Measurements from ENCODE around the gene TERT. TPM values are rescaled to one million over a fixed set of nuclear protein-coding genes. Genes with fewer than 3 reads are reported as not detected.

The TERT gene
- total RNA-seq, 1 experiment from 2014 or later = 3.3 TPM

GRCh38 chr5:1265026-1265425 is 29.8 kb downstream of the TERT start:
- no peak overlapping the region for H3K27ac ChIP-seq (ENCODE audit: low read length)
- no peaks in the 10 kb centered on the region for H3K79me2 ChIP-seq (ENCODE audit: low read length)
- no peak overlapping the region for H3K4me3 ChIP-seq (ENCODE audit: low read length)
- no peaks in the 10 kb centered on the region for H3K4me1 ChIP-seq (ENCODE audit: low read length)
- DNase-seq = no peak
- H3K27me3 ChIP-seq (ENCODE audit: low read length) = no peaks in the 10 kb centered on the region
- H2AFZ ChIP-seq (ENCODE audit: low read length) = no peak overlapping the region
- H3K9me2 ChIP-seq (replicated peaks; ENCODE audit: insufficient read depth, low read length) = no peaks in the 10 kb centered on the region
- no peak overlapping the region for H3K4me2 ChIP-seq (ENCODE audit: low read depth, low read length, poor library complexity, severe bottlenecking)
- H3K9ac ChIP-seq (ENCODE audit: low read length) = no peak overlapping the region
- no peaks in the 10 kb centered on the region for H4K20me1 ChIP-seq (ENCODE audit: insufficient read depth, low read depth, low read length)
- H3K36me3 ChIP-seq (ENCODE audit: insufficient read depth, low read length) = no peaks in the 10 kb centered on the region
- H3K9me3 ChIP-seq (ENCODE audit: low read length) = no peaks in the 10 kb centered on the region

GRCh38 chr5:1264211-1264610 is 30.7 kb downstream of the TERT start:
- H3K36me3 ChIP-seq (ENCODE audit: insufficient read depth, low read length) = no peaks in the 10 kb centered on the region
- no peak overlapping the region for H2AFZ ChIP-seq (ENCODE audit: low read length)
- no peak overlapping the region for H3K4me2 ChIP-seq (ENCODE audit: low read depth, low read length, poor library complexity, severe bottlenecking)
- H3K27ac ChIP-seq (ENCODE audit: low read length) = no peak overlapping the region
- no peaks in the 10 kb centered on the region for H3K9me3 ChIP-seq (ENCODE audit: low read length)
- no peaks in the 10 kb centered on the region for H3K4me1 ChIP-seq (ENCODE audit: low read length)
- no peak overlapping the region for H3K9ac ChIP-seq (ENCODE audit: low read length)
- no peaks in the 10 kb centered on the region for H3K9me2 ChIP-seq (replicated peaks; ENCODE audit: insufficient read depth, low read length)
- no peaks in the 10 kb centered on the region for H4K20me1 ChIP-seq (ENCODE audit: insufficient read depth, low read depth, low read length)
- no peaks in the 10 kb centered on the region for H3K79me2 ChIP-seq (ENCODE audit: low read length)
- H3K4me3 ChIP-seq (ENCODE audit: low read length) = no peak overlapping the region
- no peak for DNase-seq
- H3K27me3 ChIP-seq (ENCODE audit: low read length) = no peaks in the 10 kb centered on the region

- no peaks in the 10 kb centered on the region for H3K27me3 ChIP-seq (ENCODE audit: low read length)
- no peak overlapping the region for H2AFZ ChIP-seq (ENCODE audit: low read length)
- no peak overlapping the region for H3K9ac ChIP-seq (ENCODE audit: low read length)
- no peak for DNase-seq
- no peaks in the 10 kb centered on the region for H4K20me1 ChIP-seq (ENCODE audit: insufficient read depth, low read depth, low read length)
- no peak overlapping the region for H3K4me3 ChIP-seq (ENCODE audit: low read length)
- H3K36me3 ChIP-seq (ENCODE audit: insufficient read depth, low read length) = no peaks in the 10 kb centered on the region
- H3K4me2 ChIP-seq (ENCODE audit: low read depth, low read length, poor library complexity, severe bottlenecking) = no peak overlapping the region
- no peaks in the 10 kb centered on the region for H3K9me2 ChIP-seq (replicated peaks; ENCODE audit: insufficient read depth, low read length)
- no peaks in the 10 kb centered on the region for H3K79me2 ChIP-seq (ENCODE audit: low read length)
- H3K27ac ChIP-seq (ENCODE audit: low read length) = no peak overlapping the region
- no peaks in the 10 kb centered on the region for H3K4me1 ChIP-seq (ENCODE audit: low read length)
- no peaks in the 10 kb centered on the region for H3K9me3 ChIP-seq (ENCODE audit: low read length)
Observed at GRCh38 chr5:1262381-1262780, 32.5 kb downstream of the TERT start.

GRCh38 chr5:1261643-1262042 is 33.2 kb downstream of the TERT start:
- H3K27me3 ChIP-seq (ENCODE audit: low read length) = no peaks in the 10 kb centered on the region
- no peak overlapping the region for H2AFZ ChIP-seq (ENCODE audit: low read length)
- no peak overlapping the region for H3K4me2 ChIP-seq (ENCODE audit: low read depth, low read length, poor library complexity, severe bottlenecking)
- H3K4me3 ChIP-seq (ENCODE audit: low read length) = no peak overlapping the region
- H3K4me1 ChIP-seq (ENCODE audit: low read length) = no peaks in the 10 kb centered on the region
- no peak overlapping the region for H3K9ac ChIP-seq (ENCODE audit: low read length)
- no peaks in the 10 kb centered on the region for H3K79me2 ChIP-seq (ENCODE audit: low read length)
- H3K9me3 ChIP-seq (ENCODE audit: low read length) = no peaks in the 10 kb centered on the region
- no peaks in the 10 kb centered on the region for H3K36me3 ChIP-seq (ENCODE audit: insufficient read depth, low read length)
- H3K9me2 ChIP-seq (replicated peaks; ENCODE audit: insufficient read depth, low read length) = no peaks in the 10 kb centered on the region
- DNase-seq = no peak
- no peaks in the 10 kb centered on the region for H4K20me1 ChIP-seq (ENCODE audit: insufficient read depth, low read depth, low read length)
- no peak overlapping the region for H3K27ac ChIP-seq (ENCODE audit: low read length)

DNA sequence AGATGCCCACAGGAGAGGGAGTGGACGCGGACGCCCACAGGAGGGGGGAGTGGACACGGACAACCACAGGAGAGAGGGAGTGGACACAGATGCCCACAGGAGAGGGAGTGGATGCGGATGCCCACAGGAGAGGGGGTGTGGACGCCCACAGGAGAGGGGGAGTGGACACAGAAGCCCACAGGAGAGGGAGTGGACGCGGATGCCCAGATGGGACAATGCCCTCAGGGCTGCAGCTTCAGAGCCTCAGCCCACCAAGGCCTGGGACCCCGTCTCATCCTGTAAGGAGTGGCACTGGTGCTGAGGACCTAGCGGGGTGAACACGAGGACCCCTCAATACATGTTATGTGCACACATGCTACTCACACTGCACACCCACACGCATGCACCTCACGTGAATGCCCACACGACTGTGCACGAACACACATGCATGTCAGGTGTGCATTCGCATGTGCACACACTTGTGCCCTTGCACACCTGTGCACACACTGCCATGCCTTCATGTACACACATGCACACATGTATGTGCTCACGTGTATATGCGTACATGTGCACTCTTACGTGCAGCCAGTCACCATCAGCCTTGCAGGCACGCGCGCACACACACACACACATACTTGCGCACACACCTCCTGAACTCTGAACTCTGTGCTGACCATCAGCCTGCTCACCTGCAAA is 34.9 kb downstream of the TERT start:
- H3K9me2 ChIP-seq (replicated peaks; ENCODE audit: insufficient read depth, low read length) = no peaks in the 10 kb centered on the region
- no peak overlapping the region for H2AFZ ChIP-seq (ENCODE audit: low read length)
- no peak overlapping the region for H3K4me3 ChIP-seq (ENCODE audit: low read length)
- no peaks in the 10 kb centered on the region for H4K20me1 ChIP-seq (ENCODE audit: insufficient read depth, low read depth, low read length)
- H3K9ac ChIP-seq (ENCODE audit: low read length) = no peak overlapping the region
- no peaks in the 10 kb centered on the region for H3K79me2 ChIP-seq (ENCODE audit: low read length)
- no peaks in the 10 kb centered on the region for H3K4me1 ChIP-seq (ENCODE audit: low read length)
- no peak overlapping the region for H3K4me2 ChIP-seq (ENCODE audit: low read depth, low read length, poor library complexity, severe bottlenecking)
- no peaks in the 10 kb centered on the region for H3K27me3 ChIP-seq (ENCODE audit: low read length)
- H3K9me3 ChIP-seq (ENCODE audit: low read length) = no peaks in the 10 kb centered on the region
- H3K27ac ChIP-seq (ENCODE audit: low read length) = no peak overlapping the region
- DNase-seq = no peak
- no peaks in the 10 kb centered on the region for H3K36me3 ChIP-seq (ENCODE audit: insufficient read depth, low read length)

DNA sequence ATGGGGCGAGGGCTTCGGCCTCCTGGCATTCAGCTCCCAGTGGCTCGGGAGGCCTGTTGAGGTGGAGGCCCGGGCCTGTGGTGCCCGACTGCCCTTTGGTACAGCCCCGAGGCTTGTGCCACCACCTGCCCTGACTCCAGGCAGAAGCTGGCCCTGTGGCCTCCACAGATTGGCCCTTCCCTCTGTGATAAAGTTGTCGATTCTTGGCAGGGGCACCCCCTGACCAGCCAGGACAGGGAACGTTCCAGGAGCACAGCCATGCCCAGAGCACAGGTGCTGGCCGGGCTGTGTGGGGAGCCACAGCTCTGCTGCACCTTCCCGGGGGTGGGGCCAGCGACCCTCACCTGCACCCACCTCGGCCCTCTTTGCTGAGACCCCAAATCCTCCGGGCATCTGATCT is 37.0 kb downstream of the TERT start:
- Histone ChIP-seq H3K9me3 (ENCODE audit: low read length) (no peaks in the 10 kb centered on the region), H3K27ac (ENCODE audit: low read length) (no peak overlapping the region), H3K79me2 (ENCODE audit: low read length) (no peaks in the 10 kb centered on the region), H3K4me2 (ENCODE audit: low read depth, low read length, poor library complexity, severe bottlenecking) (no peak overlapping the region), H3K4me1 (ENCODE audit: low read length) (no peaks in the 10 kb centered on the region), H2AFZ (ENCODE audit: low read length) (no peak overlapping the region), H3K4me3 (ENCODE audit: low read length) (no peak overlapping the region), H3K9ac (ENCODE audit: low read length) (no peak overlapping the region), H3K27me3 (ENCODE audit: low read length) (no peaks in the 10 kb centered on the region), H3K36me3 (ENCODE audit: insufficient read depth, low read length) (no peaks in the 10 kb centered on the region), H3K9me2 (replicated peaks; ENCODE audit: insufficient read depth, low read length) (no peaks in the 10 kb centered on the region), H4K20me1 (ENCODE audit: insufficient read depth, low read depth, low read length) (no peaks in the 10 kb centered on the region)
- no peak for DNase-seq

- H3K4me2 ChIP-seq (ENCODE audit: low read depth, low read length, poor library complexity, severe bottlenecking) = no peak overlapping the region
- no peak for DNase-seq
- no peaks in the 10 kb centered on the region for H3K27me3 ChIP-seq (ENCODE audit: low read length)
- H3K27ac ChIP-seq (ENCODE audit: low read length) = no peak overlapping the region
- H2AFZ ChIP-seq (ENCODE audit: low read length) = no peak overlapping the region
- H4K20me1 ChIP-seq (ENCODE audit: insufficient read depth, low read depth, low read length) = no peaks in the 10 kb centered on the region
- H3K36me3 ChIP-seq (ENCODE audit: insufficient read depth, low read length) = no peaks in the 10 kb centered on the region
- H3K4me3 ChIP-seq (ENCODE audit: low read length) = no peak overlapping the region
- H3K4me1 ChIP-seq (ENCODE audit: low read length) = no peaks in the 10 kb centered on the region
- no peaks in the 10 kb centered on the region for H3K79me2 ChIP-seq (ENCODE audit: low read length)
- H3K9me3 ChIP-seq (ENCODE audit: low read length) = no peaks in the 10 kb centered on the region
- no peak overlapping the region for H3K9ac ChIP-seq (ENCODE audit: low read length)
- H3K9me2 ChIP-seq (replicated peaks; ENCODE audit: insufficient read depth, low read length) = no peaks in the 10 kb centered on the region
Observed at GRCh38 chr5:1257363-1257762, 37.5 kb downstream of the TERT start.

DNA sequence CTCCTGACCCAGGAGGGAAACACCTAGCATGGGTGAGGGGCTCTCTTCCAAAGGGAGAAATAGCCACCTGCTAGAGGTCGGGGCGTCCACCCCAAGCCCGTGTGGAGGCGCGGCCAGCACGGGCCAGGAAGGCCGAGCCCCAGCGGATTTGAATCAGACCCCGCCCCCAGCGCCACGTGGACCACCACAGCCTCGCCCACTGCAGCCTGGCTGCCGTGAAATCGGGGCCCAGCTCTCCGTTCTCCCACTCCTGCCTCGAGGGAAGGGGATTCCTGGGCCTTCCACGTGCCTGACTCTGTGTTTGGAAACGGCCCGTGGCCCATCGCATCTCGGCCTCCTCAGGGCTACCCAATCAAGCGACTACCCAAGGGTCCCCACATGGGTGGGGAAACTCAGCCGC is 38.1 kb downstream of the TERT start:
- no peak overlapping the region for H2AFZ ChIP-seq (ENCODE audit: low read length)
- no peaks in the 10 kb centered on the region for H3K9me3 ChIP-seq (ENCODE audit: low read length)
- H3K27ac ChIP-seq (ENCODE audit: low read length) = no peak overlapping the region
- no peaks in the 10 kb centered on the region for H3K79me2 ChIP-seq (ENCODE audit: low read length)
- no peak overlapping the region for H3K4me2 ChIP-seq (ENCODE audit: low read depth, low read length, poor library complexity, severe bottlenecking)
- no peaks in the 10 kb centered on the region for H4K20me1 ChIP-seq (ENCODE audit: insufficient read depth, low read depth, low read length)
- no peaks in the 10 kb centered on the region for H3K4me1 ChIP-seq (ENCODE audit: low read length)
- H3K9me2 ChIP-seq (replicated peaks; ENCODE audit: insufficient read depth, low read length) = no peaks in the 10 kb centered on the region
- no peaks in the 10 kb centered on the region for H3K27me3 ChIP-seq (ENCODE audit: low read length)
- H3K9ac ChIP-seq (ENCODE audit: low read length) = no peak overlapping the region
- no peak overlapping the region for H3K4me3 ChIP-seq (ENCODE audit: low read length)
- DNase-seq = no peak
- H3K36me3 ChIP-seq (ENCODE audit: insufficient read depth, low read length) = no peaks in the 10 kb centered on the region

All from Karpas-422 (cell line).